ENCODE data around the gene THBS4.

THBS4 gene

DNA sequence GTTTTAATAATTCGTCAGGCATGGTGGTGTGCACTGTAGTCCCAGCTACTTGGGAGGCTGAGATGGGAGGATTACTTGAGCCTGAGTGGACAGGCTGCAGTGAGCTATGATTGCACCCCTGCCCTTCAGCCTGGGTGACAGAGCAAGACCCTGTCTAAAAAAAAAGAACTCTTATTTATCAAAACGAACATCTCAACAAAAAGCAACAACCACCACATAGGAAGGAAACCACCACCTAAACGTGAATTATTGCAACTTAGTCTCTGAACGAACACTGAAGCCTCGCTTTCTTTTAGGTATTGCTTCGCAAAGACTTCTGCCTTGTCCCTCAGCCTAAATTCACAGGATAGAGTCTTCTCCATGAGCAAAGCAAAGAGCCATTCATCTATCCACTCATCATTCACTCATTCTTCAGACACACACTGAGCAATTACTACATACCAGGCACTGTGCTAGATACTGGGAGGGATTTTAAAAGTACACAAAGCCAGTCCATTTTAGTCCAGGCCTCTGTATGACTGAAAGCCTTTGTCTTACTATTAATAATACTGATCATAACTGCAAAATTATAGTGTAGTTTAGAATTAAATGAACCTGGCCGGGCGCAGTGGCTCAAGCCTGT, 57.4 kb downstream of the THBS4 start:
- TF ChIP-seq ZNF70 (CRISPR knock-in tag; IDR thresholded peaks at IDR 0.05) (no peak), ISL1 (CRISPR knock-in tag; IDR thresholded peaks at IDR 0.05) (no peak)
- TF ChIP-seq, protein P1, sequence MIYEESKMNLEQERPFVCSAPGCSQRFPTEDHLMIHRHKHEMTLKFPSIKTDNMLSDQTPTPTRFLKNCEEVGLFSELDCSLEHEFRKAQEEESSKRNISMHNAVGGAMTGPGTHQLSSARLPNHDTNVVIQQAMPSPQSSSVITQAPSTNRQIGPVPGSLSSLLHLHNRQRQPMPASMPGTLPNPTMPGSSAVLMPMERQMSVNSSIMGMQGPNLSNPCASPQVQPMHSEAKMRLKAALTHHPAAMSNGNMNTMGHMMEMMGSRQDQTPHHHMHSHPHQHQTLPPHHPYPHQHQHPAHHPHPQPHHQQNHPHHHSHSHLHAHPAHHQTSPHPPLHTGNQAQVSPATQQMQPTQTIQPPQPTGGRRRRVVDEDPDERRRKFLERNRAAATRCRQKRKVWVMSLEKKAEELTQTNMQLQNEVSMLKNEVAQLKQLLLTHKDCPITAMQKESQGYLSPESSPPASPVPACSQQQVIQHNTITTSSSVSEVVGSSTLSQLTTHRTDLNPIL (CRISPR knock-in tag; IDR thresholded peaks at IDR 0.05; ENCODE audit: low read depth), result no peak
- TF ChIP-seq, protein P2, sequence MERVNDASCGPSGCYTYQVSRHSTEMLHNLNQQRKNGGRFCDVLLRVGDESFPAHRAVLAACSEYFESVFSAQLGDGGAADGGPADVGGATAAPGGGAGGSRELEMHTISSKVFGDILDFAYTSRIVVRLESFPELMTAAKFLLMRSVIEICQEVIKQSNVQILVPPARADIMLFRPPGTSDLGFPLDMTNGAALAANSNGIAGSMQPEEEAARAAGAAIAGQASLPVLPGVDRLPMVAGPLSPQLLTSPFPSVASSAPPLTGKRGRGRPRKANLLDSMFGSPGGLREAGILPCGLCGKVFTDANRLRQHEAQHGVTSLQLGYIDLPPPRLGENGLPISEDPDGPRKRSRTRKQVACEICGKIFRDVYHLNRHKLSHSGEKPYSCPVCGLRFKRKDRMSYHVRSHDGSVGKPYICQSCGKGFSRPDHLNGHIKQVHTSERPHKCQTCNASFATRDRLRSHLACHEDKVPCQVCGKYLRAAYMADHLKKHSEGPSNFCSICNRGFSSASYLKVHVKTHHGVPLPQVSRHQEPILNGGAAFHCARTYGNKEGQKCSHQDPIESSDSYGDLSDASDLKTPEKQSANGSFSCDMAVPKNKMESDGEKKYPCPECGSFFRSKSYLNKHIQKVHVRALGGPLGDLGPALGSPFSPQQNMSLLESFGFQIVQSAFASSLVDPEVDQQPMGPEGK (CRISPR knock-in tag; IDR thresholded peaks at IDR 0.05; ENCODE audit: borderline replicate concordance), result no peak
- no peak for ATAC-seq

DNA sequence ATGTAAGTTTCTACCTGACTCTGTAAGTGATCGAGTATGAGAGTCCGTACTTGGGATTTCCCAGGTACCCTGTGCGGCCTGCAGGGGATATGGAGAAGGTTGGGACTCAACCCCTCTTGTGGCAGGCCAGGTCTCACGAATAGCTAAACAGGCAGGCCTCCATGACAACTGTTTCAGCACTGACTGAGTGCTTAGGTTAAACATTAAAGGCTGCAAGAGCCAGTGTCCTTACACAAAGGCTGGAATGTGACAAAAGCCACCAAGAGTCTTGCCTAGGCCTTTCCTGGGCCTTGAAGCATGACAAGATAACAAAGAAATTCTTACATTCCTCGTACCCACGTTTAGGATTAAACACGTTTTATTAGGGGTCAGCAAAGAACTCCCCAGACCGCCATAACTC, 58.6 kb downstream of the THBS4 start:
- no peak for ATAC-seq
- TF ChIP-seq, protein P2 (CRISPR knock-in tag; IDR thresholded peaks at IDR 0.05; ENCODE audit: borderline replicate concordance), result no peak
- TF ChIP-seq BACH2 (CRISPR knock-in tag; IDR thresholded peaks at IDR 0.05; ENCODE audit: borderline replicate concordance), result no peak
- no peak for TF ChIP-seq OSR1 (CRISPR knock-in tag; IDR thresholded peaks at IDR 0.05)
- TF ChIP-seq ZNF565 (CRISPR knock-in tag; conservative IDR thresholded peaks at IDR 0.05; ENCODE audit: low read depth), result no peak
- no peak for TF ChIP-seq TCF4 (CRISPR knock-in tag; IDR thresholded peaks at IDR 0.05; ENCODE audit: borderline replicate concordance)
- TF ChIP-seq ISL1 (CRISPR knock-in tag; IDR thresholded peaks at IDR 0.05), result no peak
- no peak for TF ChIP-seq ARNTL (CRISPR knock-in tag; IDR thresholded peaks at IDR 0.05; ENCODE audit: borderline replicate concordance, low read depth)
- no peak for TF ChIP-seq ZNF70 (CRISPR knock-in tag; IDR thresholded peaks at IDR 0.05)
- TF ChIP-seq, protein P3, sequence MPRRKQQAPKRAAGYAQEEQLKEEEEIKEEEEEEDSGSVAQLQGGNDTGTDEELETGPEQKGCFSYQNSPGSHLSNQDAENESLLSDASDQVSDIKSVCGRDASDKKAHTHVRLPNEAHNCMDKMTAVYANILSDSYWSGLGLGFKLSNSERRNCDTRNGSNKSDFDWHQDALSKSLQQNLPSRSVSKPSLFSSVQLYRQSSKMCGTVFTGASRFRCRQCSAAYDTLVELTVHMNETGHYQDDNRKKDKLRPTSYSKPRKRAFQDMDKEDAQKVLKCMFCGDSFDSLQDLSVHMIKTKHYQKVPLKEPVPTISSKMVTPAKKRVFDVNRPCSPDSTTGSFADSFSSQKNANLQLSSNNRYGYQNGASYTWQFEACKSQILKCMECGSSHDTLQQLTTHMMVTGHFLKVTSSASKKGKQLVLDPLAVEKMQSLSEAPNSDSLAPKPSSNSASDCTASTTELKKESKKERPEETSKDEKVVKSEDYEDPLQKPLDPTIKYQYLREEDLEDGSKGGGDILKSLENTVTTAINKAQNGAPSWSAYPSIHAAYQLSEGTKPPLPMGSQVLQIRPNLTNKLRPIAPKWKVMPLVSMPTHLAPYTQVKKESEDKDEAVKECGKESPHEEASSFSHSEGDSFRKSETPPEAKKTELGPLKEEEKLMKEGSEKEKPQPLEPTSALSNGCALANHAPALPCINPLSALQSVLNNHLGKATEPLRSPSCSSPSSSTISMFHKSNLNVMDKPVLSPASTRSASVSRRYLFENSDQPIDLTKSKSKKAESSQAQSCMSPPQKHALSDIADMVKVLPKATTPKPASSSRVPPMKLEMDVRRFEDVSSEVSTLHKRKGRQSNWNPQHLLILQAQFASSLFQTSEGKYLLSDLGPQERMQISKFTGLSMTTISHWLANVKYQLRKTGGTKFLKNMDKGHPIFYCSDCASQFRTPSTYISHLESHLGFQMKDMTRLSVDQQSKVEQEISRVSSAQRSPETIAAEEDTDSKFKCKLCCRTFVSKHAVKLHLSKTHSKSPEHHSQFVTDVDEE (CRISPR knock-in tag; IDR thresholded peaks at IDR 0.05), result no peak
- TF ChIP-seq, protein P4, sequence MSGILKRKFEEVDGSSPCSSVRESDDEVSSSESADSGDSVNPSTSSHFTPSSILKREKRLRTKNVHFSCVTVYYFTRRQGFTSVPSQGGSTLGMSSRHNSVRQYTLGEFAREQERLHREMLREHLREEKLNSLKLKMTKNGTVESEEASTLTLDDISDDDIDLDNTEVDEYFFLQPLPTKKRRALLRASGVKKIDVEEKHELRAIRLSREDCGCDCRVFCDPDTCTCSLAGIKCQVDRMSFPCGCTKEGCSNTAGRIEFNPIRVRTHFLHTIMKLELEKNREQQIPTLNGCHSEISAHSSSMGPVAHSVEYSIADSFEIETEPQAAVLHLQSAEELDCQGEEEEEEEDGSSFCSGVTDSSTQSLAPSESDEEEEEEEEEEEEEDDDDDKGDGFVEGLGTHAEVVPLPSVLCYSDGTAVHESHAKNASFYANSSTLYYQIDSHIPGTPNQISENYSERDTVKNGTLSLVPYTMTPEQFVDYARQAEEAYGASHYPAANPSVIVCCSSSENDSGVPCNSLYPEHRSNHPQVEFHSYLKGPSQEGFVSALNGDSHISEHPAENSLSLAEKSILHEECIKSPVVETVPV (CRISPR knock-in tag; IDR thresholded peaks at IDR 0.05), result no peak
- TF ChIP-seq ZFP30 (CRISPR knock-in tag; IDR thresholded peaks at IDR 0.05), result no peak
- TF ChIP-seq TOX (CRISPR knock-in tag; IDR thresholded peaks at IDR 0.05; ENCODE audit: borderline replicate concordance), result no peak
- TF ChIP-seq, protein P5, sequence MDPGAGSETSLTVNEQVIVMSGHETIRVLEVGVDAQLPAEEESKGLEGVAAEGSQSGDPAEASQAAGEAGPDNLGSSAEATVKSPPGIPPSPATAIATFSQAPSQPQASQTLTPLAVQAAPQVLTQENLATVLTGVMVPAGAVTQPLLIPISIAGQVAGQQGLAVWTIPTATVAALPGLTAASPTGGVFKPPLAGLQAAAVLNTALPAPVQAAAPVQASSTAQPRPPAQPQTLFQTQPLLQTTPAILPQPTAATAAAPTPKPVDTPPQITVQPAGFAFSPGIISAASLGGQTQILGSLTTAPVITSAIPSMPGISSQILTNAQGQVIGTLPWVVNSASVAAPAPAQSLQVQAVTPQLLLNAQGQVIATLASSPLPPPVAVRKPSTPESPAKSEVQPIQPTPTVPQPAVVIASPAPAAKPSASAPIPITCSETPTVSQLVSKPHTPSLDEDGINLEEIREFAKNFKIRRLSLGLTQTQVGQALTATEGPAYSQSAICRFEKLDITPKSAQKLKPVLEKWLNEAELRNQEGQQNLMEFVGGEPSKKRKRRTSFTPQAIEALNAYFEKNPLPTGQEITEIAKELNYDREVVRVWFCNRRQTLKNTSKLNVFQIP (CRISPR knock-in tag; IDR thresholded peaks at IDR 0.05; ENCODE audit: borderline replicate concordance, low read depth), result no peak
- TF ChIP-seq RARB (CRISPR knock-in tag; IDR thresholded peaks at IDR 0.05), result no peak
- TF ChIP-seq CSDC2 (CRISPR knock-in tag; IDR thresholded peaks at IDR 0.05), result no peak
- no peak for TF ChIP-seq SNAI2 (CRISPR knock-in tag; IDR thresholded peaks at IDR 0.05)
- no peak for TF ChIP-seq ZC3H10 (CRISPR knock-in tag; IDR thresholded peaks at IDR 0.05)
- TF ChIP-seq PPARA (CRISPR knock-in tag; IDR thresholded peaks at IDR 0.05; ENCODE audit: borderline replicate concordance), result no peak
- TF ChIP-seq, protein P1 (CRISPR knock-in tag; IDR thresholded peaks at IDR 0.05; ENCODE audit: low read depth), result no peak

Measured in SK-N-SH treated with all-trans-retinoic acid at 6 μM for 48 hours (cell line).